Endothelial cell of umbilical vein (primary cell): ENCODE results near the gene UMPS.

Experiments used
- CTCF ChIP-seq, 2 donors: IDR thresholded peaks; 1 replicate in 1 of 2; 2 replicates in 1 of 2; pipeline ENCODE4 v1.5.1; 2011; ENCODE audit warnings: low read length in 2 of 2, mild to moderate bottlenecking in 2 of 2, moderate library complexity in 2 of 2, control low read depth in 1 of 2, inconsistent platforms in 1 of 2, low read depth in 1 of 2; ENCODE audit not compliant: insufficient read depth in 1 of 2; ENCODE audit errors: extremely low read depth in 1 of 2
- EZH2 ChIP-seq: IDR thresholded peaks from 2 replicates; pipeline ENCODE4 v1.6.1; 2012; ENCODE audit warnings: borderline replicate concordance, low read depth, mild to moderate bottlenecking, moderate library complexity, low read length, inconsistent platforms; ENCODE audit not compliant: severe bottlenecking
- GATA2 ChIP-seq: IDR thresholded peaks from 2 replicates; pipeline ENCODE4 v1.7.0; 2011; ENCODE audit warnings: low read depth, mild to moderate bottlenecking, moderate library complexity, mixed read lengths, low read length; ENCODE audit not compliant: insufficient read length, insufficient read depth
- JUN ChIP-seq: IDR thresholded peaks from 2 replicates; pipeline ENCODE4 v1.6.1; 2011; ENCODE audit warnings: borderline replicate concordance, low read depth; ENCODE audit not compliant: insufficient read length, insufficient read depth
- POLR2A ChIP-seq: IDR thresholded peaks from 2 replicates; pipeline ENCODE4 v1.6.1; 2012; ENCODE audit warnings: low read depth, mild to moderate bottlenecking, control low read depth, low read length
- POLR2AphosphoS5 ChIP-seq: IDR thresholded peaks from 2 replicates; pipeline ENCODE4 v1.6.1; 2012; ENCODE audit warnings: low read depth, mild to moderate bottlenecking, control low read depth, low read length, moderate library complexity; ENCODE audit not compliant: insufficient read depth

DNA sequence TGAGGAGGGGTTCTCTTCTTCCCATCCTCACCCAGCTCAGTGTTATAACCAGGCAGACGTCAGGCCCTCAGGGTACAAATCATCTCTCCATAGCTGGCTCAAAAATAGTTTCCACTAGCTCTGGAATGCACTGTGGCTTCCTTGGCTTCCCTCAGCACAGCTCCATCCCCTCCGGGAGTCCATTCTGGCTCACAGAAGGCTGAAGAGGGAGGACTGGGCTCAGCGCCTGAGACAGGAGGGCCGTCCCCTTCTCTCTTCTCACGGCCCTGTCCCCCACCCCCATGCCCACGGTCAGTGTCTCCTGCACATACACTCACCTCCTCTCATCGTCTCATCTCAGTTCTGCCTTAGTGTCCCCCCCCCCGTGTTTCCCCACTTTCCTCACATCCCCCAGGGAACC lies 50.1 kb downstream of the UMPS start:
- no peak for TF ChIP-seq EZH2
- no peak for TF ChIP-seq CTCF (IDR thresholded peaks at IDR 0.05; ENCODE audit: extremely low read depth in 1 of 2, insufficient read depth in 1 of 2, low read depth in 1 of 2, low read length in 2 of 2)
- no peak for TF ChIP-seq POLR2AphosphoS5
- TF ChIP-seq POLR2A: no peak
- no peak for TF ChIP-seq JUN
- TF ChIP-seq GATA2: no peak
